Esophagus squamous epithelium (tissue), 5 donors: ENCODE measurements around the gene PTBP3. TPM values are rescaled to one million over a fixed set of nuclear protein-coding genes. Genes with fewer than 3 reads are reported as not detected.

Source experiments
- DNase-seq: peaks from one replicate; lab custom pipeline; 2025; lab: John Stamatoyannopoulos, UW
- H3K27ac ChIP-seq, 4 donors: fragments of 200-600 bp; sonication (generic); one replicate each; pipeline ENCODE4 v1.5.1; 2016 to 2019; ENCODE audit warnings: mild to moderate bottlenecking in 1 of 4
- H3K27me3 ChIP-seq, 4 donors: fragments of 200-600 bp; sonication (generic); 1 replicate in 3 of 4; 2 replicates in 1 of 4; pipeline versions ENCODE4 v1.5.1 to v1.6.0; 2017 to 2021; ENCODE audit warnings: antibody characterized with exemption in 1 of 4
- H3K36me3 ChIP-seq, 3 donors: fragments of 200-600 bp; sonication (generic); one replicate each; pipeline ENCODE4 v1.5.1; 2016 to 2019
- H3K4me1 ChIP-seq, 3 donors: fragments of 200-600 bp; sonication (generic); one replicate each; pipeline ENCODE4 v1.5.1; 2017 to 2019
- H3K4me3 ChIP-seq, 4 donors: fragments of 200-600 bp; sonication (generic); 1 replicate in 3 of 4; 2 replicates in 1 of 4; pipeline ENCODE4 v1.5.1; 2016 to 2019; ENCODE audit warnings: mild to moderate bottlenecking in 2 of 4, moderate library complexity in 1 of 4
- H3K9me3 ChIP-seq, 3 donors: fragments of 200-600 bp; sonication (generic); one replicate each; pipeline ENCODE4 v1.5.1; 2016 to 2019
- CTCF ChIP-seq, 6 experiments: fragments of 450-650 bp in 4 of 6; fragments of 200-600 bp in 2 of 6; sonication (generic) in 2 of 6; IDR thresholded peaks; one replicate each; pipeline ENCODE4 v1.5.1; 2016 to 2019; ENCODE audit warnings: antibody characterized with exemption in 6 of 6, mild to moderate bottlenecking in 4 of 6, moderate library complexity in 4 of 6
- POLR2A ChIP-seq, 4 donors: fragments of 450-650 bp; IDR thresholded peaks; one replicate each; pipeline ENCODE4 v1.6.1; 2017; ENCODE audit warnings: antibody characterized with exemption in 4 of 4, mild to moderate bottlenecking in 4 of 4, moderate library complexity in 3 of 4
- WGBS, 2 donors: methylation state at CpG; one replicate each; pipeline ENCODE4 v1.1.5; 2018; 5-methylcytosine and 5-hydroxymethylcytosine counted together
- intact Hi-C: fragments of 100-400 bp; cut with DNase I; formaldehyde crosslinking; loops from one replicate; pipeline ENCODE4 v1.15.0; 2022
- total RNA-seq, 4 donors: library from RNA; depleted of rRNA; stranded (reverse); fragments of >200 nt; gene quantifications; one replicate each; pipeline ENCODE4 v1.1.0, GENCODE V29; 2016
- donor health status: DM: yes; HTN: yes; CAD: no.

Gene PTBP3
- total RNA-seq, 4 donors from 2014 or later, result 71.9 to 113 (median 88.8) TPM

DNA sequence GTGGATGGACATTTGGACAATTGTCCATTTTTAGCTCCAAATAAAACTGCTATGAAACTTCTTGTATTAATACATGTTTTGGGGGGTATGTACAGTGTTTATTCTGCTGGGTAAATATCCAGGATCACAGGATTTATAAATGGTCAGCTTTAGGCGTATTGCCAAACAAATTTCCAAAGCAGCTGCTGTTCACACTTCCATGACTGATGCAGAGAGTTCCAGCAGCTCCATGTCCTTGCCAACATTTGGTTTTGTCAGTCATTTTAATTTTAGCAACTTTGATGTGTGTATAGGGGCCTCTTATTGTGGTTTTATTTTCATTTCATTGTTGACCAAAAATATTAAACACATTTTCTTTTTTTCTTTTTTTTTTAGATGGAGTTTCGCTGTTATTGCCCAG, 148.5 kb downstream of the PTBP3 start:
- no peak for TF ChIP-seq POLR2A (IDR thresholded peaks at IDR 0.05)
- TF ChIP-seq CTCF (IDR thresholded peaks at IDR 0.05), result no peak
- intact Hi-C loops, result no loop called here
- Histone ChIP-seq H3K9me3 (no peaks in the 10 kb centered on the region), H3K27me3 (no peaks in the 10 kb centered on the region), H3K27ac (no peak overlapping the region), H3K4me3 (no peak overlapping the region), H3K36me3 (no peaks in the 10 kb centered on the region), H3K4me1 (peaks cover 0 to 40% (median 0%) of the 10 kb centered on the region in 3 donors)
- no peak for DNase-seq
- WGBS, 2 donors, result 81 to 96% methylated on average over 2 of the region's 2 CpGs

DNA sequence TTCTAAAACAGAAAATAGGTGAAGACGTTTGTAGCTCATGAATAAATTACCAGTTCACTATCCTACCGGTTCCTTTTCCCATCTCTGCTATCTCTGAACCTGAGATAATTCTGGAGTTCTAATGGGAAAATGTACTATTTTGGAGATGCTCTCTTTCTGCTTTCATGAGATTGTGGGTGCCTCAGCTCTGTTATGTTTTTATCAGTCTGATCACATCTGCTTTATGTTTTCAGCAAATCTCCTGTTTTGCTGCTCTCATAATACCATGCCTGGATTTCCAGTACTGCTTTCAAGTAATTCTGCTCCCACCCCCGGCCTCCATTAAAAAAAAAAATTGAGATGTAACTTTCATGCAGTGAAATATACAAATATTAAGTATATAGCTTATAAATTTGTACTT, 149.2 kb downstream of the PTBP3 start:
- H3K27ac ChIP-seq, result no peak overlapping the region
- H3K4me3 ChIP-seq, result no peak overlapping the region
- H3K27me3 ChIP-seq, result no peaks in the 10 kb centered on the region
- DNase-seq, result no peak
- WGBS, 2 donors, result 70 to 86% methylated on average over 3 of the region's 3 CpGs
- H3K9me3 ChIP-seq, result no peaks in the 10 kb centered on the region
- H3K36me3 ChIP-seq, result no peaks in the 10 kb centered on the region
- peaks cover 0 to 42% (median 0%) of the 10 kb centered on the region in 3 donors for H3K4me1 ChIP-seq
- intact Hi-C loops, result no loop called here
- TF ChIP-seq CTCF (IDR thresholded peaks at IDR 0.05), result no peak
- no peak for TF ChIP-seq POLR2A (IDR thresholded peaks at IDR 0.05)

DNA sequence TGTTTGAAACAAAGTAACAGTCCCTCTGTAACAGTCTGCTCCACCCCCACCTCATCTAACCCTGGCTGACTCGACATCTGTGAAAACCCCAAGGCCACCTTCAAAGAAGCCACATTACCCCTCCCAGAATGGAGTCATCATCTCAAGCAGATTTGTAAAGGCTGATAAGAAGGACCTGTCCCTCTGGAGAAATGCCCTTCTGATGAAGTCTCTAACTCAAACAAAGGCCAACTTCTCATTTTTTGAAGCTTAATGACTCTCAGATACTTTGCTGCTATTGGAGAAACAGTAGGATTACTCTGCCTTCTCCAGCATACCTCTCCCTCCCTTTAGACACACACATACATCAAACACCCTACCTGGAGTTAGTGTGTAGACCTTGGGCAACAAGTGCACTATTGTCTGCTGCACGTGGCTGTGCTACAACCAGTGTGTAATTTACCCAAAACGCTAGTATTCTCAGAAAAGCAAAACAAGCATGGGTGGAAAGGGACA, 153.0 kb downstream of the PTBP3 start:
- intact Hi-C loops, result no loop called here
- H3K27ac ChIP-seq, result no peak overlapping the region
- TF ChIP-seq POLR2A (IDR thresholded peaks at IDR 0.05), result no peak
- no peak for TF ChIP-seq CTCF (IDR thresholded peaks at IDR 0.05)
- H3K27me3 ChIP-seq, result no peaks in the 10 kb centered on the region
- H3K36me3 ChIP-seq, result no peaks in the 10 kb centered on the region
- no peak overlapping the region for H3K4me3 ChIP-seq
- peaks cover 1 to 21% (median 4%) of the 10 kb centered on the region in 3 donors for H3K4me1 ChIP-seq
- no peaks in the 10 kb centered on the region for H3K9me3 ChIP-seq
- WGBS, 2 donors, result 20 to 30% methylated on average over 3 of the region's 3 CpGs
- no peak for DNase-seq

DNA sequence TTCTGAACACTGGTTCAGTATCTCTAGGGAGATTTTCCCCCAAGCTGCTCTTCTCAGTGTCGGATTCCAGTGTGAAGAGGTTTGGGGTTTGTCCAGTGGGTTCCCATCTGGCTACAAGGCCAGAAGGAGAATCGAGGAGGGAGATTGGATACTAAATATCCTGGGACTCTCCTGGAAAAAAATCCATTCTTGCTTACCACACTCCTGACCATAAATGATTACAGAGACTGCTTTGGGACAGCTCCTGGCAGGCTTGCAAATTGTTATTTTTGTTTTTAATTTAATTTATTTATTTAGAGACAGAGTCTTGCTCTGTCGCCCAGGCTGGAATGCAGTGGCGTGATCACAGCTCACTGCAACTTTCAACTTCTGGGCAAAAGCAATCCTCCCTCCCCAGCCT, 153.6 kb downstream of the PTBP3 start:
- no peak for DNase-seq
- intact Hi-C loops, result no loop called here
- 71% methylated on average over 4 of the region's 4 CpGs for WGBS, 2 donors
- Histone ChIP-seq H3K36me3 (no peaks in the 10 kb centered on the region), H3K4me3 (no peak overlapping the region), H3K27ac (no peak overlapping the region), H3K27me3 (no peaks in the 10 kb centered on the region), H3K4me1 (peaks cover 3 to 24% (median 8%) of the 10 kb centered on the region in 3 donors), H3K9me3 (no peaks in the 10 kb centered on the region)
- no peak for TF ChIP-seq CTCF (IDR thresholded peaks at IDR 0.05)
- TF ChIP-seq POLR2A (IDR thresholded peaks at IDR 0.05), result no peak

GRCh38 chr9:112176524-112176923, 156.9 kb downstream of the PTBP3 start:
- intact Hi-C loops, result no loop called here
- H3K4me1 ChIP-seq, result peaks cover 15 to 53% (median 21%) of the 10 kb centered on the region in 3 donors
- no peaks in the 10 kb centered on the region for H3K27me3 ChIP-seq
- H3K4me3 ChIP-seq, result no peak overlapping the region
- WGBS, 2 donors, result 80 to 82% methylated on average over 4 to 5 of the region's 5 CpGs
- no peaks in the 10 kb centered on the region for H3K36me3 ChIP-seq
- no peak overlapping the region for H3K27ac ChIP-seq
- DNase-seq, result no peak
- no peaks in the 10 kb centered on the region for H3K9me3 ChIP-seq
- TF ChIP-seq POLR2A (IDR thresholded peaks at IDR 0.05) (no peak), CTCF (IDR thresholded peaks at IDR 0.05) (no peak)
